ENCODE data around the gene EZR. TPM values are rescaled to one million over a fixed set of nuclear protein-coding genes. Genes with fewer than 3 reads are reported as not detected.

Gene EZR
- polyA plus RNA-seq, 3 donors, result 68.1 to 95.8 (median 86.3) TPM

GRCh38 chr6:158787395-158787794 lies 31.8 kb downstream of the EZR start:
- 97% methylated on average over 4 of the region's 6 CpGs for WGBS (ENCODE audit: insufficient coverage)
- H3K36me3 ChIP-seq (replicated peaks in 1 of 2; ENCODE audit: control insufficient read depth in 1 of 2, insufficient read depth in 2 of 2, low read length in 2 of 2), result peaks cover 65 to 77% of the 10 kb centered on the region in 2 donors
- no peaks in the 10 kb centered on the region for H3K9me3 Mint-ChIP-seq
- no peak for TF ChIP-seq CTCF (IDR thresholded peaks at IDR 0.05)
- H3K36me3 Mint-ChIP-seq, result peaks cover 75 to 87% of the 10 kb centered on the region in 2 donors
- no peaks in the 10 kb centered on the region for H3K4me1 ChIP-seq (ENCODE audit: control insufficient read depth in 1 of 2, insufficient read depth in 2 of 2, low read length in 2 of 2)
- H3K9me3 ChIP-seq (replicated peaks in 1 of 2; ENCODE audit: control insufficient read depth in 1 of 2, insufficient read depth in 1 of 2, low read length in 2 of 2), result no peaks in the 10 kb centered on the region
- no peak overlapping the region for H3K4me2 ChIP-seq (replicated peaks; ENCODE audit: extremely low read depth, low read length, poor library complexity, severe bottlenecking)
- peak overlapping the region in 1 of 2 donors; percentile 17 for H3K27ac ChIP-seq (ENCODE audit: low read depth in 1 of 2, low read length in 2 of 2)
- peaks cover 65% of the 10 kb centered on the region for H4K20me1 ChIP-seq (ENCODE audit: insufficient read depth, low read length)
- H3K4me1 Mint-ChIP-seq, result no peaks in the 10 kb centered on the region
- intact Hi-C loops (cut with micrococcal nuclease), result no loop called here
- H3K27me3 ChIP-seq (ENCODE audit: control insufficient read depth in 2 of 2, insufficient read depth in 2 of 2, low read length in 2 of 2), result no peaks in the 10 kb centered on the region
- no peak overlapping the region for H3K4me3 ChIP-seq (replicated peaks in 1 of 3; ENCODE audit: low read depth in 2 of 3, low read length in 3 of 3)
- DNase-seq, result no peak
- no peaks in the 10 kb centered on the region for H3K27me3 Mint-ChIP-seq (ENCODE audit: low read depth in 3 of 3)
- no peak overlapping the region for H3K4me3 Mint-ChIP-seq
- peaks cover 37% of the 10 kb centered on the region for H3K79me2 ChIP-seq (ENCODE audit: insufficient read depth, low read length)
- H2AFZ ChIP-seq (ENCODE audit: insufficient read depth, low read depth, low read length, poor library complexity, severe bottlenecking), result no peak overlapping the region
- H3K9ac ChIP-seq (ENCODE audit: insufficient read depth, low read length, poor library complexity, severe bottlenecking), result no peak overlapping the region
- peak overlapping the region in 2 of 7 donors; percentile 37 to 60 for H3K27ac Mint-ChIP-seq

- intact Hi-C loops (cut with micrococcal nuclease), result no loop called here
- Mint-ChIP-seq H3K36me3 (peaks cover 82 to 90% of the 10 kb centered on the region in 2 donors), H3K4me1 (no peaks in the 10 kb centered on the region), H3K27me3 (ENCODE audit: low read depth in 3 of 3) (no peaks in the 10 kb centered on the region), H3K4me3 (no peak overlapping the region), H3K27ac (peak overlapping the region in 3 of 7 donors; percentile 18 to 43 (median 37)), H3K9me3 (no peaks in the 10 kb centered on the region)
- Histone ChIP-seq H2AFZ (ENCODE audit: insufficient read depth, low read depth, low read length, poor library complexity, severe bottlenecking) (no peak overlapping the region), H3K4me1 (ENCODE audit: control insufficient read depth in 1 of 2, insufficient read depth in 2 of 2, low read length in 2 of 2) (no peaks in the 10 kb centered on the region), H3K27ac (ENCODE audit: low read depth in 1 of 2, low read length in 2 of 2) (no peak overlapping the region), H3K9ac (ENCODE audit: insufficient read depth, low read length, poor library complexity, severe bottlenecking) (no peak overlapping the region), H3K4me2 (replicated peaks; ENCODE audit: extremely low read depth, low read length, poor library complexity, severe bottlenecking) (no peak overlapping the region), H3K4me3 (replicated peaks in 1 of 3; ENCODE audit: low read depth in 2 of 3, low read length in 3 of 3) (no peak overlapping the region), H4K20me1 (ENCODE audit: insufficient read depth, low read length) (peaks cover 65% of the 10 kb centered on the region), H3K36me3 (replicated peaks in 1 of 2; ENCODE audit: control insufficient read depth in 1 of 2, insufficient read depth in 2 of 2, low read length in 2 of 2) (peaks cover 71 to 83% of the 10 kb centered on the region in 2 donors), H3K79me2 (ENCODE audit: insufficient read depth, low read length) (peaks cover 30% of the 10 kb centered on the region), H3K27me3 (ENCODE audit: control insufficient read depth in 2 of 2, insufficient read depth in 2 of 2, low read length in 2 of 2) (no peaks in the 10 kb centered on the region), H3K9me3 (replicated peaks in 1 of 2; ENCODE audit: control insufficient read depth in 1 of 2, insufficient read depth in 1 of 2, low read length in 2 of 2) (no peaks in the 10 kb centered on the region)
- WGBS (ENCODE audit: insufficient coverage), result 96% methylated on average over 5 of the region's 6 CpGs
- no peak for TF ChIP-seq CTCF (IDR thresholded peaks at IDR 0.05)
- no peak for DNase-seq
These were observed 32.4 kb downstream of the EZR start for GRCh38 chr6:158786645-158787304.
